Adipocyte (in vitro differentiated cells): ENCODE results near the gene LDLRAD3.
A peak's percentile ranks its signal among the peaks of the same experiment; 100 is the strongest.

ENCODE experiments used
- DNase-seq: peaks from one replicate; pipeline ENCODE4 v3.0.0-alpha.2; 2015; ENCODE audit warnings: low read depth
- H3K27me3 ChIP-seq: replicated peaks from 2 replicates; pipeline ENCODE4 v1.7.0; 2013; ENCODE audit warnings: mild to moderate bottlenecking, low read length, moderate library complexity; ENCODE audit not compliant: control insufficient read depth, insufficient read depth
- H3K36me3 ChIP-seq: 2 replicates; pipeline ENCODE4 v1.7.0; 2013; ENCODE audit warnings: low read length, mild to moderate bottlenecking, moderate library complexity; ENCODE audit not compliant: control insufficient read depth, insufficient read depth, severe bottlenecking
- H3K4me1 ChIP-seq: 2 replicates; pipeline ENCODE4 v1.7.0; 2013; ENCODE audit warnings: mild to moderate bottlenecking, low read length, moderate library complexity; ENCODE audit not compliant: control insufficient read depth, insufficient read depth
- H3K4me3 ChIP-seq: 2 replicates; pipeline ENCODE4 v1.7.0; 2013; ENCODE audit warnings: mild to moderate bottlenecking, low read length, moderate library complexity
- H3K9ac ChIP-seq: 2 replicates; pipeline ENCODE4 v1.7.0; 2013; ENCODE audit warnings: mild to moderate bottlenecking, low read length, moderate library complexity
- H3K9me3 ChIP-seq: 2 replicates; pipeline ENCODE4 v1.7.0; 2013; ENCODE audit warnings: mild to moderate bottlenecking, low read length, moderate library complexity; ENCODE audit not compliant: control insufficient read depth

Gene LDLRAD3

GRCh38 chr11:35995681-35996271, 51.9 kb downstream of the LDLRAD3 start:
- Histone ChIP-seq H3K4me1 (no peaks in the 10 kb centered on the region), H3K27me3 (no peaks in the 10 kb centered on the region), H3K9me3 (no peaks in the 10 kb centered on the region), H3K9ac (no peak overlapping the region), H3K36me3 (no peaks in the 10 kb centered on the region), H3K4me3 (no peak overlapping the region)
- DNase-seq = no peak

GRCh38 chr11:35997902-35998520, 54.1 kb downstream of the LDLRAD3 start:
- no peak overlapping the region for H3K9ac ChIP-seq
- peak; percentile 45 for DNase-seq
- H3K4me1 ChIP-seq = no peaks in the 10 kb centered on the region
- no peaks in the 10 kb centered on the region for H3K27me3 ChIP-seq
- no peaks in the 10 kb centered on the region for H3K9me3 ChIP-seq
- no peak overlapping the region for H3K4me3 ChIP-seq
- no peaks in the 10 kb centered on the region for H3K36me3 ChIP-seq

GRCh38 chr11:35998634-35999033, 54.8 kb downstream of the LDLRAD3 start:
- Histone ChIP-seq H3K36me3 (no peaks in the 10 kb centered on the region), H3K4me1 (no peaks in the 10 kb centered on the region), H3K27me3 (no peaks in the 10 kb centered on the region), H3K4me3 (no peak overlapping the region), H3K9me3 (no peaks in the 10 kb centered on the region), H3K9ac (no peak overlapping the region)
- DNase-seq = no peak

- Histone ChIP-seq H3K4me1 (no peaks in the 10 kb centered on the region), H3K36me3 (no peaks in the 10 kb centered on the region), H3K4me3 (no peak overlapping the region), H3K27me3 (no peaks in the 10 kb centered on the region), H3K9ac (no peak overlapping the region), H3K9me3 (no peaks in the 10 kb centered on the region)
- no peak for DNase-seq
Measured at GRCh38 chr11:36000616-36001190, 56.8 kb downstream of the LDLRAD3 start.

- H3K27me3 ChIP-seq = no peaks in the 10 kb centered on the region
- no peaks in the 10 kb centered on the region for H3K4me1 ChIP-seq
- H3K9ac ChIP-seq = no peak overlapping the region
- H3K4me3 ChIP-seq = no peak overlapping the region
- no peak for DNase-seq
- no peaks in the 10 kb centered on the region for H3K9me3 ChIP-seq
- no peaks in the 10 kb centered on the region for H3K36me3 ChIP-seq
Measured at GRCh38 chr11:36002196-36002595, 58.3 kb downstream of the LDLRAD3 start.

GRCh38 chr11:36002796-36003195, 58.9 kb downstream of the LDLRAD3 start:
- no peaks in the 10 kb centered on the region for H3K27me3 ChIP-seq
- no peaks in the 10 kb centered on the region for H3K36me3 ChIP-seq
- no peak overlapping the region for H3K4me3 ChIP-seq
- no peaks in the 10 kb centered on the region for H3K4me1 ChIP-seq
- no peaks in the 10 kb centered on the region for H3K9me3 ChIP-seq
- no peak overlapping the region for H3K9ac ChIP-seq
- no peak for DNase-seq

GRCh38 chr11:36006556-36006955, 62.7 kb downstream of the LDLRAD3 start:
- Histone ChIP-seq H3K36me3 (no peaks in the 10 kb centered on the region), H3K4me1 (peaks cover 25% of the 10 kb centered on the region), H3K4me3 (no peak overlapping the region), H3K9me3 (no peaks in the 10 kb centered on the region), H3K9ac (no peak overlapping the region), H3K27me3 (no peaks in the 10 kb centered on the region)
- no peak for DNase-seq

GRCh38 chr11:36007127-36007655, 63.3 kb downstream of the LDLRAD3 start:
- no peak overlapping the region for H3K9ac ChIP-seq
- H3K27me3 ChIP-seq = no peaks in the 10 kb centered on the region
- no peaks in the 10 kb centered on the region for H3K36me3 ChIP-seq
- H3K4me1 ChIP-seq = peaks cover 29% of the 10 kb centered on the region
- H3K9me3 ChIP-seq = no peaks in the 10 kb centered on the region
- no peak for DNase-seq
- H3K4me3 ChIP-seq = no peak overlapping the region

- peak; percentile 33 for DNase-seq
- no peaks in the 10 kb centered on the region for H3K36me3 ChIP-seq
- H3K9me3 ChIP-seq = no peaks in the 10 kb centered on the region
- H3K4me1 ChIP-seq = peaks cover 38% of the 10 kb centered on the region
- no peaks in the 10 kb centered on the region for H3K27me3 ChIP-seq
- peak overlapping the region; percentile 33 for H3K9ac ChIP-seq
- peak overlapping the region; percentile 44 for H3K4me3 ChIP-seq
Measured at GRCh38 chr11:36008584-36008983, 64.7 kb downstream of the LDLRAD3 start.

GRCh38 chr11:36009473-36009872, 65.6 kb downstream of the LDLRAD3 start:
- DNase-seq = peak; percentile 78
- Histone ChIP-seq H3K4me1 (peaks cover 47% of the 10 kb centered on the region), H3K9me3 (no peaks in the 10 kb centered on the region), H3K27me3 (no peaks in the 10 kb centered on the region), H3K9ac (peak overlapping the region; percentile 44), H3K36me3 (no peaks in the 10 kb centered on the region), H3K4me3 (peak overlapping the region; percentile 44)

GRCh38 chr11:36010010-36010740, 66.3 kb downstream of the LDLRAD3 start:
- H3K9me3 ChIP-seq = no peaks in the 10 kb centered on the region
- peaks cover 53% of the 10 kb centered on the region for H3K4me1 ChIP-seq
- H3K36me3 ChIP-seq = no peaks in the 10 kb centered on the region
- no peaks in the 10 kb centered on the region for H3K27me3 ChIP-seq
- peak overlapping the region; percentile 44 for H3K9ac ChIP-seq
- peak; percentile 62 for DNase-seq
- H3K4me3 ChIP-seq = peak overlapping the region; percentile 44
